ENCODE data around the gene CUTA. TPM values are rescaled to one million over a fixed set of nuclear protein-coding genes. Genes with fewer than 3 reads are reported as not detected.
"Not testable (repeated sequence)": the region's sequence is repeated elsewhere in the genome, so short reads cannot be mapped to it uniquely, and the experiment has no call there.

CUTA gene
- total RNA-seq, 2 experiments from 2014 or later, result 190 to 198 TPM

GRCh38 chr6:33391922-33392594, 25.8 kb downstream of the CUTA start:
- peaks cover 25% of the 10 kb centered on the region for H3K36me3 Mint-ChIP-seq
- peaks cover 38% of the 10 kb centered on the region for H3K4me1 Mint-ChIP-seq (ENCODE audit: low read depth)
- DNase-seq, result peak; percentile 79
- H3K9me3 Mint-ChIP-seq, result no peaks in the 10 kb centered on the region
- intact Hi-C loops (cut with micrococcal nuclease), result loop anchor here (1.0 to 5.0 kb wide), 11 partner anchors 18 to 192 kb away; partner anchors contain the start of genes CUTA, RGL2, RXRB and SLC39A7
- peak overlapping the region; percentile 94 for H3K4me3 Mint-ChIP-seq
- peak overlapping the region; percentile 95 for H3K27ac Mint-ChIP-seq
- no peaks in the 10 kb centered on the region for H3K27me3 Mint-ChIP-seq
- ChIA-PET CTCF (interaction anchor here (1.3 to 3.1 kb wide), 2 partner anchors 34 to 74 kb away, joined by 4 to 21 read pairs; partner anchors contain the start of gene ZBTB22), POLR2A (interaction anchor here (0.8 to 3.5 kb wide), 8 partner anchors 18 to 143 kb away, joined by 3 to 16 read pairs (median 4); partner anchors contain the start of genes PHF1 and ZBTB9)

GRCh38 chr6:33391278-33391921, 26.5 kb downstream of the CUTA start, which contains the start of gene KIFC1:
Gene KIFC1, plus strand, starts transcription at chr6:33391823. Its CDS starts 163 bp downstream, at chr6:33391986.
- DNase-seq, result peak; percentile 100
- Mint-ChIP-seq H3K4me1 (ENCODE audit: low read depth) (peaks cover 38% of the 10 kb centered on the region), H3K36me3 (peaks cover 25% of the 10 kb centered on the region), H3K27me3 (no peaks in the 10 kb centered on the region), H3K27ac (peak within 1 kb of the TSS; percentile 95), H3K4me3 (peak within 1 kb of the TSS; percentile 94), H3K9me3 (no peaks in the 10 kb centered on the region)
- intact Hi-C loops (cut with micrococcal nuclease), result loop anchor here (1.0 to 5.0 kb wide), 9 partner anchors 19 to 191 kb away; partner anchors contain the start of genes CUTA, RGL2, RXRB and SLC39A7
- ChIA-PET CTCF (interaction anchor here (0.6 to 3.1 kb wide), 25 partner anchors 10 to 309 kb away, joined by 3 to 21 read pairs (median 4); partner anchors contain the start of genes BAK1, PFDN6, SYNGAP1 and WDR46), POLR2A (interaction anchor here (0.8 to 3.5 kb wide), 8 partner anchors 19 to 63 kb away, joined by 3 to 16 read pairs (median 4); partner anchors contain the start of genes PHF1 and ZBTB9)

- Mint-ChIP-seq H3K27me3 (no peaks in the 10 kb centered on the region), H3K4me1 (ENCODE audit: low read depth) (peaks cover 37% of the 10 kb centered on the region), H3K9me3 (no peaks in the 10 kb centered on the region), H3K36me3 (peaks cover 22% of the 10 kb centered on the region), H3K27ac (peak overlapping the region; percentile 95), H3K4me3 (peak overlapping the region; percentile 94)
- ChIA-PET POLR2A (interaction anchor here (0.9 to 3.5 kb wide), 3 partner anchors 26 to 38 kb away, joined by 3 to 16 read pairs (median 4); no protein-coding TSS in a partner anchor), CTCF (interaction anchor here (0.6 to 3.1 kb wide), 26 partner anchors 10 to 310 kb away, joined by 3 to 21 read pairs (median 4); partner anchors contain the start of genes BAK1, PFDN6, RGL2 and SYNGAP1)
- DNase-seq, result no peak
- intact Hi-C loops (cut with micrococcal nuclease), result loop anchor here (1.0 to 5.0 kb wide), 9 partner anchors 19 to 191 kb away; partner anchors contain the start of genes CUTA, RGL2, RXRB and SLC39A7
Measured at GRCh38 chr6:33390767-33391277, 27.1 kb downstream of the CUTA start.

GRCh38 chr6:33390173-33390572, 27.7 kb downstream of the CUTA start:
- POLR2A ChIA-PET, result interaction anchor here (3.5 kb wide), 1 partner anchor 36 kb away, joined by 16 read pairs; no protein-coding TSS in a partner anchor
- CTCF ChIA-PET, result interaction anchor here (0.9 to 3.1 kb wide), 12 partner anchors 17 to 311 kb away, joined by 3 to 21 read pairs (median 5); partner anchors contain the start of genes BAK1, RGL2 and ZBTB9
- peaks cover 32% of the 10 kb centered on the region for H3K4me1 Mint-ChIP-seq (ENCODE audit: low read depth)

GRCh38 chr6:33384581-33385020, 33.3 kb downstream of the CUTA start:
- Mint-ChIP-seq H3K27ac (peak overlapping the region; percentile 7), H3K4me3 (no peak overlapping the region), H3K9me3 (no peaks in the 10 kb centered on the region), H3K4me1 (ENCODE audit: low read depth) (no peaks in the 10 kb centered on the region), H3K36me3 (no peaks in the 10 kb centered on the region), H3K27me3 (peaks cover 2% of the 10 kb centered on the region)
- ChIA-PET CTCF (interaction anchor here (0.6 kb wide), 1 partner anchor 771 kb away, joined by 4 read pairs; no protein-coding TSS in a partner anchor), POLR2A (no interaction called here)
- DNase-seq, result no peak
- intact Hi-C loops (cut with micrococcal nuclease), result no loop called here

More at GRCh38 chr6:33390173-33390572, 27.7 kb downstream of the CUTA start:
- Mint-ChIP-seq H3K9me3 (no peaks in the 10 kb centered on the region), H3K4me3 (no peak overlapping the region), H3K36me3 (peaks cover 20% of the 10 kb centered on the region), H3K27ac (peak overlapping the region; percentile 95), H3K27me3 (no peaks in the 10 kb centered on the region)
- intact Hi-C loops (cut with micrococcal nuclease), result loop anchor here (5.0 kb wide), 1 partner anchor 93 kb away; the partner anchor contains the start of gene RGL2
- DNase-seq, result no peak

GRCh38 chr6:33383427-33384185, 34.3 kb downstream of the CUTA start:
- Mint-ChIP-seq H3K27ac (no peak overlapping the region), H3K4me3 (no peak overlapping the region), H3K36me3 (no peaks in the 10 kb centered on the region), H3K4me1 (ENCODE audit: low read depth) (no peaks in the 10 kb centered on the region), H3K9me3 (no peaks in the 10 kb centered on the region), H3K27me3 (peaks cover 2% of the 10 kb centered on the region)
- ChIA-PET CTCF (interaction anchor here (0.6 kb wide), 1 partner anchor 772 kb away, joined by 4 read pairs; no protein-coding TSS in a partner anchor), POLR2A (no interaction called here)
- intact Hi-C loops (cut with micrococcal nuclease), result no loop called here
- DNase-seq, result no peak

GRCh38 chr6:33380272-33380981, 37.5 kb downstream of the CUTA start:
- CTCF ChIA-PET, result interaction anchor here (0.6 kb wide), 1 partner anchor 80 kb away, joined by 3 read pairs; no protein-coding TSS in a partner anchor
- no peaks in the 10 kb centered on the region for H3K36me3 Mint-ChIP-seq
- intact Hi-C loops (cut with micrococcal nuclease), result no loop called here
- H3K9me3 Mint-ChIP-seq, result no peaks in the 10 kb centered on the region
- H3K27me3 Mint-ChIP-seq, result peaks cover 2% of the 10 kb centered on the region
- no peak overlapping the region for H3K4me3 Mint-ChIP-seq
- H3K27ac Mint-ChIP-seq, result no peak overlapping the region
- POLR2A ChIA-PET, result no interaction called here
- DNase-seq, result no peak
- no peaks in the 10 kb centered on the region for H3K4me1 Mint-ChIP-seq (ENCODE audit: low read depth)

GRCh38 chr6:33379184-33379583, 38.7 kb downstream of the CUTA start:
- not testable (repeated sequence) for H3K36me3 Mint-ChIP-seq

GRCh38 chr6:33377171-33377570, 40.7 kb downstream of the CUTA start:
- intact Hi-C loops (cut with micrococcal nuclease), result no loop called here
- Mint-ChIP-seq H3K36me3 (no peaks in the 10 kb centered on the region), H3K27ac (no peak overlapping the region), H3K4me1 (ENCODE audit: low read depth) (peaks cover 8% of the 10 kb centered on the region), H3K4me3 (no peak overlapping the region), H3K27me3 (no peaks in the 10 kb centered on the region), H3K9me3 (no peaks in the 10 kb centered on the region)
- ChIA-PET POLR2A (no interaction called here), CTCF (no interaction called here)
- no peak for DNase-seq

More at GRCh38 chr6:33379184-33379583, 38.7 kb downstream of the CUTA start:
- H3K4me3 Mint-ChIP-seq; H3K4me1 Mint-ChIP-seq (ENCODE audit: low read depth); H3K27me3 Mint-ChIP-seq; POLR2A ChIA-PET; H3K9me3 Mint-ChIP-seq; intact Hi-C loops (cut with micrococcal nuclease); H3K27ac Mint-ChIP-seq; DNase-seq: not testable (repeated sequence)
- CTCF ChIA-PET, result interaction anchor here (0.6 kb wide), 1 partner anchor 16 kb away, joined by 3 read pairs; no protein-coding TSS in a partner anchor

- Mint-ChIP-seq H3K27me3 (no peaks in the 10 kb centered on the region), H3K4me3 (no peak overlapping the region), H3K9me3 (no peaks in the 10 kb centered on the region), H3K36me3 (no peaks in the 10 kb centered on the region), H3K27ac (no peak overlapping the region), H3K4me1 (ENCODE audit: low read depth) (peaks cover 8% of the 10 kb centered on the region)
- no peak for DNase-seq
- intact Hi-C loops (cut with micrococcal nuclease), result no loop called here
- ChIA-PET CTCF (interaction anchor here (0.9 to 1.3 kb wide), 3 partner anchors 11 to 119 kb away, joined by 3 to 4 read pairs (median 3); no protein-coding TSS in a partner anchor), POLR2A (no interaction called here)
Measured at GRCh38 chr6:33375143-33375671, 42.7 kb downstream of the CUTA start.

All from activated CD4-positive, alpha-beta memory T cell treated with anti-CD3 and anti-CD28 coated beads for 36 hours (primary cell).